DND-41 (cell line): Measurements from ENCODE around the gene CLDN10.

ENCODE experiments used
- ATAC-seq: fragments of 200-7000 bp; cut with Tn5 transposase; 3 replicates; pipeline ENCODE4 v1.9.1; 2021; ENCODE audit warnings: low read depth; ENCODE audit not compliant: insufficient read depth
- DNase-seq: peaks from one replicate; pipeline ENCODE4 v3.0.0-alpha.2; 2020
- H2AFZ ChIP-seq: 2 replicates; pipeline ENCODE4 v1.6.0; 2012; ENCODE audit warnings: low read depth, low read length
- H3K27ac ChIP-seq: 2 replicates; pipeline ENCODE4 v1.5.1; 2012; ENCODE audit warnings: low read length, inconsistent platforms
- H3K27me3 ChIP-seq: fragments of 200-600 bp; sonication (generic); 2 replicates; pipeline ENCODE4 v1.6.0; 2012; ENCODE audit warnings: low read length, mild to moderate bottlenecking, inconsistent platforms; ENCODE audit not compliant: insufficient read depth, poor library complexity
- H3K36me3 ChIP-seq: 2 replicates; pipeline ENCODE4 v1.5.1; 2012; ENCODE audit warnings: low read length, inconsistent platforms; ENCODE audit not compliant: insufficient read depth
- H3K4me1 ChIP-seq: 2 replicates; pipeline ENCODE4 v1.5.1; 2012; ENCODE audit warnings: mild to moderate bottlenecking, low read length; ENCODE audit not compliant: insufficient read depth
- H3K4me2 ChIP-seq: 2 replicates; pipeline ENCODE4 v1.6.0; 2012; ENCODE audit warnings: mild to moderate bottlenecking, moderate library complexity, low read length, inconsistent platforms; ENCODE audit not compliant: insufficient read depth
- H3K4me3 ChIP-seq, 2 experiments: fragments of 200-600 bp in 1 of 2; shearing (Covaris generic) in 1 of 2; 2 replicates each; pipeline ENCODE4 v1.5.1; 2012 to 2016; ENCODE audit warnings: inconsistent platforms in 2 of 2, low read length in 2 of 2, mild to moderate bottlenecking in 2 of 2, low read depth in 1 of 2, moderate library complexity in 1 of 2
- H3K79me2 ChIP-seq: 2 replicates; pipeline ENCODE4 v1.6.0; 2012; ENCODE audit warnings: low read length, inconsistent platforms; ENCODE audit not compliant: insufficient read depth
- H3K9ac ChIP-seq: 2 replicates; pipeline ENCODE4 v1.6.0; 2012; ENCODE audit warnings: low read depth, mild to moderate bottlenecking, inconsistent platforms, low read length, moderate library complexity
- H3K9me3 ChIP-seq: 2 replicates; pipeline ENCODE4 v1.5.1; 2012; ENCODE audit warnings: low read length, moderate library complexity, mild to moderate bottlenecking, inconsistent platforms; ENCODE audit not compliant: insufficient read depth, severe bottlenecking
- H4K20me1 ChIP-seq: 2 replicates; pipeline ENCODE4 v1.6.0; 2012; ENCODE audit warnings: low read length; ENCODE audit not compliant: insufficient read depth
- CTCF ChIP-seq: IDR thresholded peaks from 2 replicates; pipeline ENCODE4 v1.5.1; 2012; ENCODE audit warnings: borderline replicate concordance, low read length, moderate library complexity, mild to moderate bottlenecking; ENCODE audit not compliant: poor library complexity, severe bottlenecking; ENCODE audit errors: extremely low read depth
- EZH2 ChIP-seq: IDR thresholded peaks from 3 replicates; pipeline ENCODE4 v1.6.1; 2012; ENCODE audit warnings: borderline replicate concordance, low read depth, mild to moderate bottlenecking, moderate library complexity, low read length, inconsistent platforms; ENCODE audit not compliant: severe bottlenecking

Gene CLDN10

GRCh38 chr13:95527955-95528354, 24.6 kb upstream of the CLDN10 start:
- DNase-seq: no peak
- Histone ChIP-seq H3K27me3 (no peaks in the 10 kb centered on the region), H4K20me1 (no peaks in the 10 kb centered on the region), H3K4me2 (no peak overlapping the region), H3K27ac (no peak overlapping the region), H3K9me3 (no peaks in the 10 kb centered on the region), H3K36me3 (no peaks in the 10 kb centered on the region), H3K4me3 (no peak overlapping the region), H3K9ac (no peak overlapping the region), H2AFZ (no peak overlapping the region), H3K79me2 (no peaks in the 10 kb centered on the region), H3K4me1 (no peaks in the 10 kb centered on the region)
- TF ChIP-seq CTCF (no peak), EZH2 (no peak)
- ATAC-seq: no peak

- no peak for DNase-seq
- no peaks in the 10 kb centered on the region for H4K20me1 ChIP-seq
- H2AFZ ChIP-seq: no peak overlapping the region
- no peak for TF ChIP-seq CTCF
- no peak for TF ChIP-seq EZH2
- no peaks in the 10 kb centered on the region for H3K36me3 ChIP-seq
- no peak overlapping the region for H3K4me3 ChIP-seq
- no peaks in the 10 kb centered on the region for H3K79me2 ChIP-seq
- H3K9me3 ChIP-seq: no peaks in the 10 kb centered on the region
- H3K4me2 ChIP-seq: no peak overlapping the region
- H3K9ac ChIP-seq: no peak overlapping the region
- H3K4me1 ChIP-seq: no peaks in the 10 kb centered on the region
- ATAC-seq: no peak
- no peaks in the 10 kb centered on the region for H3K27me3 ChIP-seq
- no peak overlapping the region for H3K27ac ChIP-seq
Observed at GRCh38 chr13:95530178-95530577, 22.3 kb upstream of the CLDN10 start.

DNA sequence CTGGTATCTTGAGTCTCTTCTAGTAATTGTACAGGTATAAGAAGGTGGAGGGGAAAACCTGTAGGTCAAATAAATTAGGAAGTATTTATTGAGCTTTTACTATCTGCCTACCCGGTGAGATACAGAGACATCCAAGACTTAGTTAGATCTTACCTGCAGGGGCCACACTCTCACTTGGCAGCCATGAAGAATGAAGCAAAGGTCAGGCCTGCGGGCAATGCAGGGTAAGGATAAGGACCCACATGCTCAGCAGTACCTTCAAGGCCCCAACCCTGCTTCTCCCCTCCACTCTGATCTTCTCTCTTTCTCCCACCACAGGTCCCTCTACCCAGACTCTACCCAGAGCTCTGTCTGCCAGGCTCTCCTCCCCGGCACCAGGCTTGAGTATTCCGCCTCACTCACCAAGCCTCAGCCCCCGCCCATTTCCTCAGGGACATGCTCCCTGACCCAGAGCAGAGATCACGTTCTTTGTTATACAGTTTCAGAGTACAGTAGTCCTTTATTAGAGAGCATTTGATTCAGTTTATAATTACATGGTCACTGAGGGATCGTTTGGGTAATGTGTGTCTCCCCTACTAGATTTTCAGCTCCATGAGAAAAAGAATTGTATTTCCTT, 18.9 kb upstream of the CLDN10 start:
- H3K36me3 ChIP-seq: no peaks in the 10 kb centered on the region
- no peak overlapping the region for H3K4me2 ChIP-seq
- H3K9ac ChIP-seq: no peak overlapping the region
- DNase-seq (no peak), ATAC-seq (no peak)
- H3K79me2 ChIP-seq: no peaks in the 10 kb centered on the region
- H3K9me3 ChIP-seq: no peaks in the 10 kb centered on the region
- H3K4me3 ChIP-seq: no peak overlapping the region
- no peaks in the 10 kb centered on the region for H4K20me1 ChIP-seq
- H3K27ac ChIP-seq: no peak overlapping the region
- peaks cover 3% of the 10 kb centered on the region for H3K27me3 ChIP-seq
- H2AFZ ChIP-seq: no peak overlapping the region
- no peak for TF ChIP-seq CTCF
- TF ChIP-seq EZH2: no peak
- no peaks in the 10 kb centered on the region for H3K4me1 ChIP-seq

DNA sequence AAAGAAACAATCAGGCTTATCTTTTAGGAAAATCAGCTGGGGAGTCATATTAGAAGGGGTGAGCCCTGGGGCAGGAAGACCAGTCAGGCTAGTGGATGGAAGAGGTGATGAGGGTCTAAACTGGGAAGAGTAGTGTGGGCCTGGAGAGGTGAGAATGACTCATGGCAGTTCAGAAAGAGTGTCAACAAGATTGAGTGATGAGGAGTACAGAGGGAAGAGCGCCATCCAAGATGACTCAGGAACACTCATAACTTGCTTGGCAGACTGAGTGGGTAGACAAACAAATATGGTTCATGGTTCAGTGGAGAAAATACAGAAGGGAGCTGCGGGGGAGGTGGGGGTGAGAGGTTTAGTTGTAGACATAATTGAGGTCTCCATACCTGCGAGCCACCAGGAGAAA, 17.3 kb upstream of the CLDN10 start:
- no peak overlapping the region for H3K4me3 ChIP-seq
- TF ChIP-seq CTCF (no peak), EZH2 (no peak)
- ATAC-seq: no peak
- no peaks in the 10 kb centered on the region for H3K4me1 ChIP-seq
- DNase-seq: no peak
- no peaks in the 10 kb centered on the region for H3K79me2 ChIP-seq
- H3K36me3 ChIP-seq: no peaks in the 10 kb centered on the region
- H4K20me1 ChIP-seq: no peaks in the 10 kb centered on the region
- H3K9ac ChIP-seq: no peak overlapping the region
- no peak overlapping the region for H3K4me2 ChIP-seq
- peaks cover 3% of the 10 kb centered on the region for H3K27me3 ChIP-seq
- no peak overlapping the region for H3K27ac ChIP-seq
- H2AFZ ChIP-seq: no peak overlapping the region
- H3K9me3 ChIP-seq: no peaks in the 10 kb centered on the region
